HEK293 (cell line): ENCODE results near the gene KLC4.

Source experiments
- CTCF ChIP-seq: fragments of 450-650 bp; formaldehyde crosslinking; IDR thresholded peaks from 2 replicates; pipeline ENCODE4 v1.5.1; 2016; ENCODE audit warnings: missing biosample characterization, missing genetic modification characterization
- GFI1B ChIP-seq: fragments of 450-650 bp; formaldehyde crosslinking; IDR thresholded peaks from 2 replicates; pipeline ENCODE4 v1.5.1; 2016; ENCODE audit warnings: missing biosample characterization, missing genetic modification characterization
- PRDM10 ChIP-seq: fragments of 450-650 bp; formaldehyde crosslinking; IDR thresholded peaks from 2 replicates; pipeline ENCODE4 v1.5.1; 2016; ENCODE audit warnings: missing biosample characterization, missing genetic modification characterization
- YY1 ChIP-seq: fragments of 450-650 bp; formaldehyde crosslinking; IDR thresholded peaks from 2 replicates; pipeline ENCODE4 v1.5.1; 2018; ENCODE audit warnings: missing biosample characterization, missing genetic modification characterization
- ZBTB21 ChIP-seq: fragments of 450-650 bp; formaldehyde crosslinking; IDR thresholded peaks from 2 replicates; pipeline ENCODE4 v1.5.1; 2017; ENCODE audit warnings: missing biosample characterization, missing genetic modification characterization
- ZBTB49 ChIP-seq: fragments of 450-650 bp; formaldehyde crosslinking; IDR thresholded peaks from 2 replicates; pipeline ENCODE4 v1.5.1; 2016; ENCODE audit warnings: missing biosample characterization, missing genetic modification characterization, low read depth
- ZEB2 ChIP-seq: fragments of 450-650 bp; formaldehyde crosslinking; IDR thresholded peaks from 2 replicates; pipeline ENCODE4 v1.5.1; 2016; ENCODE audit warnings: missing biosample characterization, missing genetic modification characterization
- ZNF146 ChIP-seq: fragments of 450-650 bp; formaldehyde crosslinking; IDR thresholded peaks from 2 replicates; pipeline ENCODE4 v1.5.1; 2016; ENCODE audit warnings: missing biosample characterization, missing genetic modification characterization
- ZNF354C ChIP-seq: fragments of 450-650 bp; formaldehyde crosslinking; IDR thresholded peaks from 2 replicates; pipeline ENCODE4 v1.5.1; 2016; ENCODE audit warnings: missing biosample characterization, missing genetic modification characterization, low read depth, borderline replicate concordance
- ZNF362 ChIP-seq: fragments of 450-650 bp; formaldehyde crosslinking; IDR thresholded peaks from 2 replicates; pipeline ENCODE4 v1.5.1; 2016; ENCODE audit warnings: missing biosample characterization, missing genetic modification characterization
- ZNF549 ChIP-seq: fragments of 450-650 bp; IDR thresholded peaks from 2 replicates; pipeline ENCODE4 v1.5.1; 2018; ENCODE audit warnings: missing biosample characterization, missing genetic modification characterization, mild to moderate bottlenecking, inconsistent platforms, moderate library complexity
- ZNF623 ChIP-seq: fragments of 450-650 bp; formaldehyde crosslinking; IDR thresholded peaks from 2 replicates; pipeline ENCODE4 v1.5.1; 2016; ENCODE audit warnings: missing biosample characterization, missing genetic modification characterization
- ZNF76 ChIP-seq: fragments of 450-650 bp; formaldehyde crosslinking; IDR thresholded peaks from 2 replicates; pipeline ENCODE4; 2016; ENCODE audit warnings: low read depth, missing biosample characterization, missing genetic modification characterization, borderline replicate concordance
- ZNF776 ChIP-seq: fragments of 450-650 bp; formaldehyde crosslinking; IDR thresholded peaks from 2 replicates; pipeline ENCODE4 v1.5.0; 2017; ENCODE audit warnings: missing biosample characterization, missing genetic modification characterization, borderline replicate concordance

GRCh38 chr6:43082806-43083655 lies 23.6 kb downstream of the KLC4 start:
- TF ChIP-seq ZBTB21 (tag by site-specific recombination) (no peak), ZNF354C (tag by site-specific recombination) (no peak), ZBTB49 (no peak), ZNF623 (tag by site-specific recombination) (no peak), ZNF776 (tag by site-specific recombination) (no peak), ZNF76 (tag by site-specific recombination) (no peak), PRDM10 (tag by site-specific recombination) (no peak), CTCF (no peak), ZNF362 (tag by site-specific recombination) (no peak), ZNF549 (tag by site-specific recombination) (no peak), ZNF146 (tag by site-specific recombination) (no peak), YY1 (no peak), GFI1B (no peak), ZEB2 (tag by site-specific recombination) (no peak)
